Neural crest cell (in vitro differentiated cells): ENCODE measurements around the gene HLA-F. TPM values are rescaled to one million over a fixed set of nuclear protein-coding genes. Genes with fewer than 3 reads are reported as not detected.
A peak's percentile ranks its signal among the peaks of the same experiment; 100 is the strongest.

ENCODE experiments used
- DNase-seq: peaks from one replicate; pipeline ENCODE4 v3.0.0; 2021; ENCODE audit warnings: low read depth, mixed read lengths, low spot score
- H3K27ac Mint-ChIP-seq: one replicate; pipeline ENCODE4 v1.8.0; 2021; ENCODE audit warnings: mild to moderate bottlenecking, mixed read lengths; ENCODE audit not compliant: unreplicated experiment
- H3K27me3 Mint-ChIP-seq: 2 replicates; pipeline ENCODE4 v1.8.0; 2021; ENCODE audit warnings: low read depth, mild to moderate bottlenecking, mixed read lengths
- H3K36me3 Mint-ChIP-seq: 2 replicates; pipeline ENCODE4 v1.8.0; 2021; ENCODE audit warnings: low read depth, mild to moderate bottlenecking, mixed read lengths
- H3K4me1 Mint-ChIP-seq: 2 replicates; pipeline ENCODE4 v1.8.0; 2021; ENCODE audit warnings: mixed read lengths
- H3K4me3 Mint-ChIP-seq: one replicate; pipeline ENCODE4 v1.8.0; 2021; ENCODE audit warnings: mild to moderate bottlenecking, mixed read lengths
- H3K9me3 Mint-ChIP-seq: 2 replicates; pipeline ENCODE4 v1.8.0; 2021; ENCODE audit warnings: mixed read lengths
- total RNA-seq: library from RNA; stranded (reverse); gene quantifications from 2 replicates; pipeline ENCODE4 v1.2.1, GENCODE V29; 2021
- TF ChIP-seq, protein P1 (sequence below): fragments of 200-600 bp; sonication (generic); conservative IDR thresholded peaks from 2 replicates; pipeline ENCODE4 v1.5.0; 2021; ENCODE audit warnings: antibody characterized with exemption, mild to moderate bottlenecking

The HLA-F gene
- total RNA-seq, 1 donor from 2014 or later, result 0.98 TPM

DNA sequence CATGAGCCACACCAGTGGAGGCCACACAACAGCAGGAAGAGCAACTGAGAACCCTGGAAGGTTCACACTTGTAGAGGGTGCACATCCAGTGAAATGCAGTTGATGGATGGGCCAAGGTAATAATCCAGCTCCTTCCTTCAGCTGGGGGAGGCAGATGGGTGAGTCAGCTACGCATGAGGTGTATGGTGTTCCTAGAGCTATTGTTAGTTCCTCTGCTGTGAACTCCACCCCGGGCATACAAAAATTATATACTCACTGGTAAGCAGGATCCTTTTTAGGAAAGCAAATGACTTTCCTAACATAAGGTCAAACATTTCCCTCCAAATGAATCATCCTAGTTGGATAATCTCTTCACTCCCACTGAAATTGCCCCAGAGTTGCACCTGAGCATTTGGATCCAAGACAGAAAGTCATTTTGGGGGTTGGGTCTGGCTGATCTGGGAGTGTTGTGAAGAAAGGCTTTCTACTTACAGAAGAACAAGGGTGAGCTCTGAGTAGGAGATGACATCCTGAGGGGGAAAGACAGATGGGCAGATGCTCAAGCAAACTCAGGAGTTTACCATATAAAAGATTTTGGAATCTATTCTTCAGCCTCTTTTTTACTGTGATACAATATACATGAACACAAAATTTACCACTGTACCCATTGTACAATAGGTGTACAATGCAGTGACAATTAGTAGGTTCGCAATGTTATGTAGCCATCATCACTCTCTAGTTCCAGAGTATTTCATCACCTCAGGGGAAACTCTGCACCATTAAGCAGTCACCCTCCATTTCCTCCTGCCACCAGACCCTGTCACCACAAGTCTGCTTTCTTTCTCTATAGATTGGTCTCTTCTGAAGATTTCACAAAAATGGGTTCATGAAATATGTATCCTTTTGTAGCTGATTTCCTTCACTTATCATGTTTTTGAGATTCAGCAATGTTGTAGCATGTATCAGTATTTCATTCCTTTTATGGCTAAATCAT, 11.1 kb downstream of the HLA-F start:
- H3K36me3 Mint-ChIP-seq, result no peaks in the 10 kb centered on the region
- TF ChIP-seq, protein P1, sequence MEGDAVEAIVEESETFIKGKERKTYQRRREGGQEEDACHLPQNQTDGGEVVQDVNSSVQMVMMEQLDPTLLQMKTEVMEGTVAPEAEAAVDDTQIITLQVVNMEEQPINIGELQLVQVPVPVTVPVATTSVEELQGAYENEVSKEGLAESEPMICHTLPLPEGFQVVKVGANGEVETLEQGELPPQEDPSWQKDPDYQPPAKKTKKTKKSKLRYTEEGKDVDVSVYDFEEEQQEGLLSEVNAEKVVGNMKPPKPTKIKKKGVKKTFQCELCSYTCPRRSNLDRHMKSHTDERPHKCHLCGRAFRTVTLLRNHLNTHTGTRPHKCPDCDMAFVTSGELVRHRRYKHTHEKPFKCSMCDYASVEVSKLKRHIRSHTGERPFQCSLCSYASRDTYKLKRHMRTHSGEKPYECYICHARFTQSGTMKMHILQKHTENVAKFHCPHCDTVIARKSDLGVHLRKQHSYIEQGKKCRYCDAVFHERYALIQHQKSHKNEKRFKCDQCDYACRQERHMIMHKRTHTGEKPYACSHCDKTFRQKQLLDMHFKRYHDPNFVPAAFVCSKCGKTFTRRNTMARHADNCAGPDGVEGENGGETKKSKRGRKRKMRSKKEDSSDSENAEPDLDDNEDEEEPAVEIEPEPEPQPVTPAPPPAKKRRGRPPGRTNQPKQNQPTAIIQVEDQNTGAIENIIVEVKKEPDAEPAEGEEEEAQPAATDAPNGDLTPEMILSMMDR, result no peak
- no peak overlapping the region for H3K27ac Mint-ChIP-seq
- H3K9me3 Mint-ChIP-seq, result no peaks in the 10 kb centered on the region
- peaks cover 85% of the 10 kb centered on the region for H3K27me3 Mint-ChIP-seq
- DNase-seq, result no peak
- H3K4me3 Mint-ChIP-seq, result no peak overlapping the region
- H3K4me1 Mint-ChIP-seq, result no peaks in the 10 kb centered on the region

DNA sequence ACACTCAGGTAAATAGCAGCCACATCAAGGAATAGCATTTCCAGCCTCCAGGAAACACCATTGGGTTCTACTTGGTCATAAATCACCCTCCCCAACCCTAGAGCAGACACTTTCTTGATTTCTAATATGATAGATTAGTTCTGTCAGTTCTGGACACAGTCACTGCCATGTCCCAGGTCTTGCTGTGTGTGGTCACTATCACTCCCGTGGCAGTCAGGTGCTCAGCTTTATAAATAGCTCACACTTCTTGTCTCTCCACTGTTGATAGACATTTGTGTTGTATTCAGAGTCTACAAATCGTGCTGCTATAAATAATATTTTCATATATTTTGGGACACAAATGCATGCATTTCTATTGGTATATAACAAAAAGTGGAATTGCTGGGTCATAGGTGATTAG, 13.3 kb downstream of the HLA-F start:
- Mint-ChIP-seq H3K27ac (no peak overlapping the region), H3K27me3 (peaks cover 78% of the 10 kb centered on the region), H3K9me3 (no peaks in the 10 kb centered on the region), H3K4me1 (no peaks in the 10 kb centered on the region), H3K4me3 (no peak overlapping the region), H3K36me3 (no peaks in the 10 kb centered on the region)
- TF ChIP-seq, protein P1, result no peak
- no peak for DNase-seq

DNA sequence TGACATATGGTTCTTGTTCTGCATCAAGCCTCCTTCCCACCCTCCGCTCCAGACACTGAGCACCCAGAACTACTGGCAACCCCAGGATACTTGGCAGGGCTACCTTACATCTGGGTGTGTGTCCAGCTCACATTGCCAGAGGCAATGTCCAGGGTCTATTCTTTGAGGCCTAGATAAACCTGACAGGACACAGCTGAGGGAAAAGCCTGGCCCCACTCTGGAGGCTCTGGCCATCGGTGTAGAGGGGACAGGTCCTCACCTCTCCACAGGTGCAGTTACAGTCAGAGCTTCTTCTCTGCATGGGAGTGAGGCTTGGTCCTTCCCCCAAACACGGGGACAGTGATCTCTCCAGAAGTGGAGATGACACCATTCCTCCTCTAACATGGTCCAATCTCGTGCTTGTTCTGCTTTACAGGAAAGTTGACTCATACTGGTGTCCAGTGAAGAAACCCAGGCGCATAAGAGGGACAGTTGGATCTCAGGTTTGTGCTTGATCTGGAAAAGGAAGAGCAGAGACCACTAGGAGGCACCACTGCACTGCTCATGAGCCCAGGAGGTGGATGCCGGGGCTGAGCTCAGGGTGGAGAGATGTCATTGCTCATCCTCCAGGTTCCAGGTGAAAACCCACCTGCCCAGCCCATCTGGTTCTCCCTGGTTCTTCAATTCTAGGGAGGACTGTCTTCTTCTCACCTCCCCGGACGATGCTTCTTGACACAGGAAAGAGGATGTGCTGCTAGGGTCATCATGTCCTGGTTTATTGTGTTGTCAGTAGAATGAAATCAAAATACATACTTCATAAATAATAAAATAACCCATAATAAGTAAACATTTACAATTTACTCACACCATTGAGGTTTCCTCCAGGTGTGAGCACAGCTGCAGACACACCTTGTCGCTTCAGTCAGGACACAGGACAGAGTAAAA, 14.7 kb downstream of the HLA-F start:
- Mint-ChIP-seq H3K36me3 (no peaks in the 10 kb centered on the region), H3K27ac (no peak overlapping the region), H3K27me3 (peaks cover 73% of the 10 kb centered on the region), H3K9me3 (no peaks in the 10 kb centered on the region), H3K4me1 (no peaks in the 10 kb centered on the region), H3K4me3 (no peak overlapping the region)
- peak; percentile 58 for DNase-seq
- TF ChIP-seq, protein P1, result peak; percentile 80

DNA sequence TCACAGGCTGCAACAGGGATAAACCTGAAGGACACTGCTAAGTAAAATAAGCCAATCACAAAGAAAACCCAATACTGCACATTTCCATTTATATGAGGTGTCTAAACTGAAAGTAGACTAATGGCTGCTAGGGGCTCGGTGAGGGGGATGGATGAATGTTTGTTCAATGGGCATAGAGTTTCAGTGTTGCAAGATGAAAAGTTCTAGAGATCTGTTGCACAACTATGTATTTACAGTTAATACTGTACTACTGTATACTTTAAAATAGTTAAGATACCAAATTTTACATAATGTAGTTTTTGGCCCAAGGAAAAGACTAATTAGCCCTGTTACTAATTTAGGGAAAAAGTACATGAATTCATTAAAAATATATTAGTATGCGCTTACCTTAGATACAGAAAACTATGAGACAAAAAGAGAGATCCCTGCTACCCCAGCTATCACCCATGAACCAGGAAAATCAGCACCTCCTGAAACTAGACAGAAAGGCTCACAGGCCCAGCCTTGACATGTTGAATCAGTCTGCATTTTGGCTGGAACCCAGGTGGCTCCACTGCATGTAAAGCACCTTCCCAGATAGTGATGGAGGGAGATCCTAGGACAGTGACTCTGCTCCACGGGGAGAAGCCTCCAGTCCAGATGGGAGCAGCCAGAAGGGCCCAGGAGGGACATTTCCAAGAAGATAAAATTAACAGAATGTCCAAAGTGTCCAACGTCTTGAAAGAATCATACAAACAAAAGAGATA, 16.1 kb downstream of the HLA-F start:
- TF ChIP-seq, protein P1, result no peak
- no peaks in the 10 kb centered on the region for H3K36me3 Mint-ChIP-seq
- no peaks in the 10 kb centered on the region for H3K4me1 Mint-ChIP-seq
- DNase-seq, result no peak
- peaks cover 61% of the 10 kb centered on the region for H3K27me3 Mint-ChIP-seq
- no peak overlapping the region for H3K27ac Mint-ChIP-seq
- no peak overlapping the region for H3K4me3 Mint-ChIP-seq
- H3K9me3 Mint-ChIP-seq, result no peaks in the 10 kb centered on the region

DNA sequence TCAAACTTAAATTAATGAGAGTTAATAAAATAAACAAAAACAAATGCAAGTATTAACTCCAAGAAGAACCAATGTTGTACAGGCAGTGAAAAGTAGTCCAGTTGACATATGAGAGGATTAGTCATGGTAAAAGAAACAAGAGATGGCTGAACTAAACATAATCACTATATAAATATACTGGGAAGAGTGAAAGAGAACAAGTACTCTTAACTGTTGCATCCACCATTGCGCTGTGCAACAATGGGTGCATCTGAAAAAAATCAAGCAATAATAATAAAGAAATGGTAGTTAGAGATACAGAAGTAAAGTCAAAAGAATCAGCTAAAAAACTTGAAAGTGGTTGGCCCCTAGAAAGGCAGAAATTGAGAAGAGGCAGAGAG, 16.6 kb downstream of the HLA-F start:
- Mint-ChIP-seq H3K36me3 (no peaks in the 10 kb centered on the region), H3K4me1 (no peaks in the 10 kb centered on the region), H3K27ac (no peak overlapping the region)

More for the DNA sequence above, 16.6 kb downstream of the HLA-F start:
- DNase-seq, result no peak
- TF ChIP-seq, protein P1, result no peak
- H3K4me3 Mint-ChIP-seq, result no peak overlapping the region
- H3K27me3 Mint-ChIP-seq, result peaks cover 57% of the 10 kb centered on the region
- H3K9me3 Mint-ChIP-seq, result no peaks in the 10 kb centered on the region
